Left colon (tissue), 2 donors: Measurements from ENCODE around the gene CWC22. TPM values are rescaled to one million over a fixed set of nuclear protein-coding genes. Genes with fewer than 3 reads are reported as not detected.
"Not testable (repeated sequence)": the region's sequence is repeated elsewhere in the genome, so short reads cannot be mapped to it uniquely, and the experiment has no call there.

Experiments
- ATAC-seq: fragments of 200-7000 bp; cut with Tn5 transposase; one replicate; pipeline ENCODE4 v1.9.1; 2020; ENCODE audit warnings: mild to moderate bottlenecking, moderate library complexity
- DNase-seq, 2 donors: peaks; one replicate each; pipeline ENCODE4 v3.0.0-alpha.2; 2020
- intact Hi-C, 2 donors: fragments of 100-400 bp; cut with DNase I in 1 of 2; cut with micrococcal nuclease in 1 of 2; formaldehyde crosslinking; loops; one replicate each; pipeline versions ENCODE4 v1.11.2 to v1.14.0; 2022; cut with DNase I, micrococcal nuclease
- total RNA-seq, 2 donors: library from RNA; stranded (reverse); fragmentation: NEBNext Ultra II Directional; extraction: Animal tissue kit (Norgen Biotek cat#: 25700); gene quantifications; one replicate each; pipeline ENCODE4 v1.2.1, GENCODE V29; 2021
- donor health status: DM: no; HTN: no; CAD: no.
- donor health status: DM: yes; HTN: yes; CAD: no.

CWC22 gene
- total RNA-seq, 2 donors from 2014 or later, result 12.3 to 13.7 TPM

- ATAC-seq (no peak), DNase-seq (no peak)
- intact Hi-C loops, result no loop called here
Observed at GRCh38 chr2:179963626-179964025, 43.5 kb downstream of the CWC22 start.

GRCh38 chr2:179958251-179958650, 48.8 kb downstream of the CWC22 start:
- ATAC-seq, DNase-seq, intact Hi-C loops: not testable (repeated sequence)

GRCh38 chr2:179954026-179954425, 53.1 kb downstream of the CWC22 start:
- intact Hi-C loops, result no loop called here
- no peak for DNase-seq
- ATAC-seq, result no peak

GRCh38 chr2:179953359-179953758, 53.7 kb downstream of the CWC22 start:
- DNase-seq (no peak), ATAC-seq (no peak)
- intact Hi-C loops, result no loop called here

GRCh38 chr2:179952658-179953057, 54.4 kb downstream of the CWC22 start:
- no peak for ATAC-seq
- no peak for DNase-seq
- intact Hi-C loops, result no loop called here

GRCh38 chr2:179951680-179952079, 55.4 kb downstream of the CWC22 start:
- intact Hi-C loops, result no loop called here
- DNase-seq (no peak), ATAC-seq (no peak)

- intact Hi-C loops, result no loop called here
- DNase-seq, result no peak
- no peak for ATAC-seq
Observed at GRCh38 chr2:179950391-179950790, 56.7 kb downstream of the CWC22 start.

DNA sequence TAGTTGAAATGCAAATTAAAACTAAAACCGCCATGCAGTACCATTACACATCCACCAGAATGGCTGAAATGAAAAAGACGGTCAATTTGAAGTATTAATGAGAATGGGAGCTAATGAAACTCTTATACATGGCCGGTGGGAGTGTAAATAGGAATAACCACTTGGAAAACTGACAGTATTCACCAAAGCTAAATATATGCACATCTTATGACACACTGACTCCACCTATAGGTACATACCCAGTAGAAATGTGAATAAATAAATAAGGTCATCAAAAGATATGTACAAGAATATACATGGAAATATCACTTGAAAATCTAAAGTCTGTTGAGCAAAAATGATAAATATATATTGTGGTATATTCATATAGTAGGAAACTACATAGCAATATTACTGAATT, 57.7 kb downstream of the CWC22 start:
- ATAC-seq, result no peak
- intact Hi-C loops, result no loop called here
- no peak for DNase-seq

DNA sequence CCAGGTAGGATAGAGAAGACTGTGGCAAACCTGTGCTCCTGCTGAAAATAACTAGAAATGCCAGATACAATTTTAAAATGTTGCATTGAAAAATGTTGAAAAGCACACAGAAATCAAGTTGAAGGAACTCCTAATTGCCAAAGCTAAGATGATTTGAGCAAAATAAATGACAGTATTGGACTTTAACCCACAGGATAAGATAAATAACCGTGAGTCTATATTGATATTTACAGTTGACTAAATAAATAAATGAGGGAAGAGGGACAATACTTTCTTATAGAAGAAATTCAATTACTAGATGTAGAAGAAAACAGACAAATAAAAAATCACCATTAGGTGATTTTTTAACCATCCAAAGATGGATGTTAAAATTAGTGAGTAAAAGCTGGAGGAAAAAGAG, 59.0 kb downstream of the CWC22 start:
- intact Hi-C loops, result no loop called here
- DNase-seq (no peak), ATAC-seq (no peak)

- DNase-seq (no peak), ATAC-seq (no peak)
- intact Hi-C loops, result no loop called here
Observed at GRCh38 chr2:179946810-179947615, 60.1 kb downstream of the CWC22 start.

GRCh38 chr2:179946346-179946745, 60.8 kb downstream of the CWC22 start:
- intact Hi-C loops, result no loop called here
- DNase-seq, result no peak
- no peak for ATAC-seq

- ATAC-seq (peak; percentile 75), DNase-seq (no peak)
- intact Hi-C loops, result no loop called here
Observed at GRCh38 chr2:179939259-179939658, 67.8 kb downstream of the CWC22 start.

GRCh38 chr2:179938026-179938425, 69.1 kb downstream of the CWC22 start:
- DNase-seq, result no peak

DNA sequence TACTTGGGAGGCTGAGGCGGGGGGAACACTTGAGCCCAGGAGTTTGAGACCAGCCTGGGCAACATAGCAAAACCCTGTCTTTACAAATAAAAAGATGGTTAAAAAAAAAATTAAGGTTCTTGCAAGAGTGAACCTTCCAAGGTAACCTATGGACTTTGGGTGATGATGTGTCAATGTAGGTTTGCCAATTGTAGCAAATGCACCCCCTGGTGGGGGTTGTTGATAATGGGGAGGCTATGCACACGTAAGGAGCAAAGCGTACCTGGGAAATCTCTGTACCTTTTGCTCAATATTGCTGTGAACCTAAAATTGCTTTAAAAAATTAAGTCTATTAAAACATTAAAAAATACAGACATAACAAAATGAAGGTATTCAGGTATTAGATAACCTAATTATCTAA, 70.4 kb downstream of the CWC22 start:
- intact Hi-C loops, result no loop called here
- DNase-seq, result peak in 1 of 2 donors; percentile 53
- peak; percentile 71 for ATAC-seq

More at GRCh38 chr2:179938026-179938425, 69.1 kb downstream of the CWC22 start:
- intact Hi-C loops, result no loop called here
- no peak for ATAC-seq

- intact Hi-C loops, result no loop called here
- ATAC-seq (no peak), DNase-seq (no peak)
Observed at GRCh38 chr2:179936141-179936540, 71.0 kb downstream of the CWC22 start.

- no peak for DNase-seq
- intact Hi-C loops, result no loop called here
- no peak for ATAC-seq
Observed at GRCh38 chr2:179932786-179933185, 74.3 kb downstream of the CWC22 start.

- intact Hi-C loops, result no loop called here
- DNase-seq (no peak), ATAC-seq (peak; percentile 100)
Observed at GRCh38 chr2:179931502-179931901, 75.6 kb downstream of the CWC22 start.

DNA sequence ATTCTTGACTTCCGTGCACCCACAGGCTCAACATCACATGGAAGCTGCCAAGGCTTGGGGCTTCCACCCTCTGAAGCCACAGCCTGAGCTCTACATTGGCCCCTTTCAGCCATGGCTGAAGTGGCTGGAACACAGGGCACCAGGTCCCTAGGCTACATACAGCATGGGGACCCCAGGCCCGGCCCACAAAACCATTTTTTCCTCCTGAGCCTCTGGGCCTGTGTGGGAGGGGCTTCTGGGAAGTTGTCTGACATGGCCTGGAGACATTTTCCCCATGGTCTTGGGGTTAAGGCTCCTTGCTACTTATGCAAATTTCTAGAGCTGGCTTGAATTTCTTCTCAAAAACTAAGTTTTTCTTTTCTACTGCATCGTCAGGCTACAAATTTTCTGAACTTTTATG, 77.1 kb downstream of the CWC22 start:
- ATAC-seq, intact Hi-C loops, DNase-seq: not testable (repeated sequence)

- intact Hi-C loops, result no loop called here
- DNase-seq (no peak), ATAC-seq (no peak)
Observed at GRCh38 chr2:179927041-179927440, 80.1 kb downstream of the CWC22 start.

- intact Hi-C loops, result no loop called here
- no peak for DNase-seq
- ATAC-seq, result no peak
Observed at GRCh38 chr2:179925713-179926112, 81.4 kb downstream of the CWC22 start.

DNA sequence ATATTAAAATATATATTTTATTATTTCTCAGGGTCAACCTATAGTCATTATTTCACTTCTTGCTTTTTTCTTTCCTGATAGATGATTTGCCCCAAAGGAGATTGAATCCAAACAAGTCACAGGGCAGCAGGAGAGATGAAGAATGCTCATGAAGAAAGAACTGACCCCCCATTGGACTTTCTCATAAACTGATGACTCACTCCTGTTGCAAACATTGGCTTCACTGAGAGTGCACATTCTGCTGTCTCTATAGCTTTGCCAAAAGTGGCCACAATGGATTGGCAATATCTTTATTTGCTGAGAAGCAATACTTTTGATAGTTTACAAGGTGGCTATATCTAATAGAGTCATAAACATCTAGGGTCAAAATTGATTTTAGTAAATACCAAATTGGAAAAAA, 89.8 kb downstream of the CWC22 start:
- DNase-seq (no peak), ATAC-seq (no peak)
- intact Hi-C loops, result no loop called here
